Aorta (tissue), 5 donors: ENCODE data around the gene CYTIP. TPM values are rescaled to one million over a fixed set of nuclear protein-coding genes. Genes with fewer than 3 reads are reported as not detected.

Experiments
- ATAC-seq: fragments of 200-7000 bp; cut with Tn5 transposase; one replicate; pipeline ENCODE4 v1.9.1; 2022; ENCODE audit warnings: moderate library complexity; ENCODE audit not compliant: low FRiP score
- DNase-seq, 2 donors: peaks; one replicate each; pipeline ENCODE4 v3.0.0-alpha.2; 2020
- H3K27ac ChIP-seq, 2 donors: one replicate each; pipeline ENCODE4 v1.5.1; 2013; ENCODE audit warnings: low read length in 2 of 2, mild to moderate bottlenecking in 2 of 2, moderate library complexity in 2 of 2, control low read depth in 1 of 2, inconsistent platforms in 1 of 2, low read depth in 1 of 2
- H3K27me3 ChIP-seq, 2 donors: one replicate each; pipeline ENCODE4 v1.6.1; 2013; ENCODE audit warnings: control low read depth in 1 of 2, low read length in 1 of 2, mild to moderate bottlenecking in 1 of 2, moderate library complexity in 1 of 2; ENCODE audit not compliant: insufficient read depth in 2 of 2, control insufficient read depth in 1 of 2
- H3K36me3 ChIP-seq, 2 donors: one replicate each; pipeline ENCODE4 v1.6.1; 2013; ENCODE audit warnings: control low read depth in 1 of 2, low read length in 1 of 2, mild to moderate bottlenecking in 1 of 2; ENCODE audit not compliant: insufficient read depth in 2 of 2, control insufficient read depth in 1 of 2
- H3K4me1 ChIP-seq, 2 donors: one replicate each; pipeline ENCODE4 v1.6.1; 2013; ENCODE audit warnings: low read length in 2 of 2, control low read depth in 1 of 2, mild to moderate bottlenecking in 1 of 2, moderate library complexity in 1 of 2; ENCODE audit not compliant: insufficient read depth in 2 of 2, control insufficient read depth in 1 of 2
- H3K4me3 ChIP-seq, 2 donors: one replicate each; pipeline ENCODE4 v1.5.1; 2013; ENCODE audit warnings: low read length in 2 of 2, control low read depth in 1 of 2, mild to moderate bottlenecking in 1 of 2
- H3K9me3 ChIP-seq: one replicate; pipeline ENCODE4 v1.6.1; 2013; ENCODE audit warnings: mild to moderate bottlenecking, low read length; ENCODE audit not compliant: control insufficient read depth
- WGBS, 2 donors: extraction: QIAGEN DNeasy Blood & Tissue Kit; methylation state at CpG; one replicate each; pipeline ENCODE4 v1.1.7; 2013; 5-methylcytosine and 5-hydroxymethylcytosine counted together
- intact Hi-C, 2 donors: fragments of 100-400 bp; cut with DNase I; formaldehyde crosslinking; loops; one replicate each; pipeline versions ENCODE4 v1.14.2 to v1.15.0; 2022
- long read RNA-seq, 2 donors: library from polyadenylated mRNA; unstranded; transcript quantifications; one replicate each; pipeline ENCODE4 v2.0.0, GENCODE V29; 2020 to 2021
- polyA plus RNA-seq, 2 donors: library from polyadenylated mRNA; stranded (reverse); fragments of 200-250 nt; gene quantifications; one replicate each; pipeline ENCODE4 v1.2.3, GENCODE V29; 2013
- total RNA-seq, 2 donors: library from RNA; stranded (reverse); fragmentation: NEBNext Ultra II Directional; extraction: Animal tissue kit (Norgen Biotek cat#: 25700); gene quantifications; one replicate each; pipeline ENCODE4 v1.2.1, GENCODE V29; 2021
- donor health status: healthy with polysubstance abuse.
- donor health status: Bipolar disorder and iron deficiency.
- donor health status: DM: no; HTN: no; CAD: no.
- donor health status: DM: no; HTN: no; CAD: no.
- donor health status: DM: yes; HTN: yes; CAD: no.

Gene CYTIP
- 10 to 100 TPM in 1 of 2 donors, 1 to 10 TPM in 1; 10.0 to 21.1 TPM for total RNA-seq
- polyA plus RNA-seq, result 1 to 10 TPM in 1 of 2 donors, under 1 TPM in 1; 1.00 to 5.0 TPM
- long read RNA-seq, donor 1, transcript CYTIP-201 (8 exons, 2,260 nt), result major isoform, 26 of 28 reads
- long read RNA-seq, donor 1, partial matches to known transcripts, result 1 of 28 reads
- long read RNA-seq, donor 1, other reads (novel, unspliced or antisense), result 1 of 28 reads
- long read RNA-seq, donor 2, transcript CYTIP-201 (8 exons, 2,260 nt), result major isoform, 7 of 11 reads
- long read RNA-seq, donor 2, partial matches to known transcripts, result 0 of 11 reads
- long read RNA-seq, donor 2, other reads (novel, unspliced or antisense), result 4 of 11 reads

GRCh38 chr2:157443795-157444640, at the start of gene CYTIP:
TSS of gene CYTIP (minus strand) at chr2:157444089. CDS start at chr2:157444020, 69 bp downstream.
- no peak for DNase-seq
- Histone ChIP-seq H3K27me3 (no peaks in the 10 kb centered on the region), H3K4me1 (peaks cover 0 to 4% of the 10 kb centered on the region in 2 donors), H3K9me3 (no peaks in the 10 kb centered on the region), H3K4me3 (no peak within 1 kb of the TSS), H3K36me3 (no peaks in the 10 kb centered on the region), H3K27ac (no peak within 1 kb of the TSS)
- ATAC-seq, result peak; percentile 63
- WGBS, 2 donors, result 86 to 89% methylated on average over 13 of the region's 13 CpGs
- intact Hi-C loops, result no loop called here

- intact Hi-C loops, result loop anchor here in 1 of 2 donors (10.0 kb wide), 1 partner anchor 167 kb away; the partner anchor contains the start of gene ERMN
- Histone ChIP-seq H3K4me3 (no peak overlapping the region), H3K27ac (no peak overlapping the region), H3K36me3 (no peaks in the 10 kb centered on the region), H3K9me3 (no peaks in the 10 kb centered on the region), H3K27me3 (no peaks in the 10 kb centered on the region), H3K4me1 (no peaks in the 10 kb centered on the region)
- 14 to 16% methylated on average over 5 of the region's 5 CpGs for WGBS, 2 donors
- DNase-seq, result peak in 1 of 2 donors; percentile 73
- ATAC-seq, result no peak
Observed at GRCh38 chr2:157492189-157492773, 48.4 kb upstream of the CYTIP start.

- DNase-seq (no peak), ATAC-seq (no peak)
- intact Hi-C loops, result loop anchor here in 1 of 2 donors (10.0 kb wide), 1 partner anchor 165 kb away; the partner anchor contains the start of gene ERMN
- no peak overlapping the region for H3K27ac ChIP-seq
- no peaks in the 10 kb centered on the region for H3K27me3 ChIP-seq
- WGBS, 2 donors, result 74% methylated on average over 1 of the region's 1 CpG
- no peaks in the 10 kb centered on the region for H3K36me3 ChIP-seq
- no peaks in the 10 kb centered on the region for H3K9me3 ChIP-seq
- H3K4me1 ChIP-seq, result no peaks in the 10 kb centered on the region
- H3K4me3 ChIP-seq, result no peak overlapping the region
Observed at GRCh38 chr2:157489983-157490382, 46.1 kb upstream of the CYTIP start.

GRCh38 chr2:157488877-157489276, 45.0 kb upstream of the CYTIP start:
- WGBS, 2 donors, result 19 to 27% methylated on average over 3 of the region's 3 CpGs
- ATAC-seq, result peak; percentile 55
- no peaks in the 10 kb centered on the region for H3K36me3 ChIP-seq
- no peak overlapping the region for H3K4me3 ChIP-seq
- no peak for DNase-seq
- H3K27ac ChIP-seq, result no peak overlapping the region
- no peaks in the 10 kb centered on the region for H3K27me3 ChIP-seq
- H3K9me3 ChIP-seq, result no peaks in the 10 kb centered on the region
- intact Hi-C loops, result no loop called here
- H3K4me1 ChIP-seq, result no peaks in the 10 kb centered on the region

GRCh38 chr2:157487747-157488146, 43.9 kb upstream of the CYTIP start:
- Histone ChIP-seq H3K27ac (no peak overlapping the region), H3K27me3 (no peaks in the 10 kb centered on the region), H3K4me3 (no peak overlapping the region), H3K9me3 (no peaks in the 10 kb centered on the region), H3K36me3 (no peaks in the 10 kb centered on the region), H3K4me1 (no peaks in the 10 kb centered on the region)
- DNase-seq (no peak), ATAC-seq (no peak)
- WGBS, 2 donors, result 73 to 78% methylated on average over 3 of the region's 3 CpGs
- intact Hi-C loops, result no loop called here

GRCh38 chr2:157487271-157487610, 43.4 kb upstream of the CYTIP start:
- intact Hi-C loops, result no loop called here

GRCh38 chr2:157486596-157487270, 42.8 kb upstream of the CYTIP start:
- ATAC-seq (no peak), DNase-seq (no peak)
- Histone ChIP-seq H3K4me1 (no peaks in the 10 kb centered on the region), H3K4me3 (no peak overlapping the region), H3K36me3 (no peaks in the 10 kb centered on the region), H3K27ac (no peak overlapping the region), H3K27me3 (no peaks in the 10 kb centered on the region), H3K9me3 (no peaks in the 10 kb centered on the region)
- 77 to 79% methylated on average over 4 of the region's 4 CpGs for WGBS, 2 donors
- intact Hi-C loops, result no loop called here

More at GRCh38 chr2:157487271-157487610, 43.4 kb upstream of the CYTIP start:
- Histone ChIP-seq H3K9me3 (no peaks in the 10 kb centered on the region), H3K4me3 (no peak overlapping the region), H3K27ac (no peak overlapping the region), H3K4me1 (no peaks in the 10 kb centered on the region), H3K27me3 (no peaks in the 10 kb centered on the region), H3K36me3 (no peaks in the 10 kb centered on the region)
- whole genome bisulfite sequencing, 2 donors, result 73 to 76% methylated on average over 1 of the region's 1 CpG
- no peak for ATAC-seq
- DNase-seq, result no peak

GRCh38 chr2:157480182-157480961, 36.5 kb upstream of the CYTIP start:
- Histone ChIP-seq H3K27ac (no peak overlapping the region), H3K4me3 (no peak overlapping the region), H3K4me1 (no peaks in the 10 kb centered on the region), H3K36me3 (no peaks in the 10 kb centered on the region), H3K9me3 (no peaks in the 10 kb centered on the region), H3K27me3 (no peaks in the 10 kb centered on the region)
- ATAC-seq (peak; percentile 83), DNase-seq (peak; percentile 59 to 80)
- WGBS, 2 donors, result 66 to 69% methylated on average over 3 of the region's 3 CpGs
- intact Hi-C loops, result no loop called here
